Fibroblast of skin of right quadriceps (primary cell): ENCODE results near the gene SIVA1.
"Not testable (repeated sequence)": the region's sequence is repeated elsewhere in the genome, so short reads cannot be mapped to it uniquely, and the experiment has no call there.

ENCODE experiments used
- DNase-seq: peaks from one replicate; pipeline ENCODE4 v3.0.0-alpha.2; 2013

Gene SIVA1

GRCh38 chr14:104734991-104735779 is 17.8 kb upstream of the SIVA1 start:
- no peak for DNase-seq

GRCh38 chr14:104735830-104736642 is 16.9 kb upstream of the SIVA1 start:
- DNase-seq: peak; percentile 30

- DNase-seq: no peak
These were observed 14.4 kb upstream of the SIVA1 start for GRCh38 chr14:104738375-104739019.

GRCh38 chr14:104739026-104739425 is 13.9 kb upstream of the SIVA1 start:
- DNase-seq: no peak

- no peak for DNase-seq
These were observed 13.1 kb upstream of the SIVA1 start for GRCh38 chr14:104739546-104740516.

- DNase-seq: no peak
These were observed 11.7 kb upstream of the SIVA1 start for GRCh38 chr14:104741108-104741802.

- DNase-seq: no peak
These were observed 11.1 kb upstream of the SIVA1 start for GRCh38 chr14:104741803-104742251.

GRCh38 chr14:104742586-104743455 is 10.1 kb upstream of the SIVA1 start:
- DNase-seq: no peak

GRCh38 chr14:104743461-104744380 is 9.2 kb upstream of the SIVA1 start:
- peak; percentile 78 for DNase-seq

- DNase-seq: no peak
These were observed 8.5 kb upstream of the SIVA1 start for GRCh38 chr14:104744484-104744883.

- no peak for DNase-seq
These were observed 7.5 kb upstream of the SIVA1 start for GRCh38 chr14:104745431-104745830.

- no peak for DNase-seq
These were observed 6.8 kb upstream of the SIVA1 start for GRCh38 chr14:104746071-104746545.

GRCh38 chr14:104746934-104747481 is 5.9 kb upstream of the SIVA1 start:
- no peak for DNase-seq

- no peak for DNase-seq
These were observed 5.1 kb upstream of the SIVA1 start for GRCh38 chr14:104747876-104748275.

- DNase-seq: no peak
These were observed 3.8 kb upstream of the SIVA1 start for GRCh38 chr14:104749111-104749649.

GRCh38 chr14:104750056-104750752 is 2.7 kb upstream of the SIVA1 start:
- DNase-seq: no peak

- not testable (repeated sequence) for DNase-seq
These were observed 2.2 kb upstream of the SIVA1 start for GRCh38 chr14:104750753-104751057.
